BE2C (cell line): ENCODE measurements around the gene SPON1.

Experiments
- DNase-seq: peaks from one replicate; pipeline ENCODE4 v3.0.0-alpha.2; 2020
- H3K27me3 ChIP-seq: fragments of 250-450 bp; sonication (Bioruptor Pico); 2 replicates; pipeline ENCODE4 v1.5.1; 2020; ENCODE audit warnings: mild to moderate bottlenecking
- H3K36me3 ChIP-seq: fragments of 250-450 bp; sonication (Bioruptor Pico); 2 replicates; pipeline ENCODE4 v1.5.1; 2020; ENCODE audit warnings: mild to moderate bottlenecking
- H3K4me1 ChIP-seq: fragments of 250-450 bp; sonication (Bioruptor Pico); 2 replicates; pipeline ENCODE4 v1.5.1; 2020
- H3K4me3 ChIP-seq: 2 replicates; pipeline ENCODE4 v1.5.1; 2011; ENCODE audit warnings: low read depth, low read length
- H3K9me3 ChIP-seq: fragments of 250-450 bp; sonication (Bioruptor Pico); 2 replicates; pipeline ENCODE4 v1.5.1; 2020
- TF ChIP-seq, protein P1 (sequence below): IDR thresholded peaks from 2 replicates; pipeline ENCODE4 v1.5.1; 2012; ENCODE audit warnings: mild to moderate bottlenecking, low read depth, low read length

The SPON1 gene

GRCh38 chr11:14136561-14136960 lies 174.0 kb downstream of the SPON1 start:
- Histone ChIP-seq H3K27me3 (no peaks in the 10 kb centered on the region), H3K36me3 (no peaks in the 10 kb centered on the region), H3K4me3 (no peak overlapping the region), H3K9me3 (no peaks in the 10 kb centered on the region), H3K4me1 (no peaks in the 10 kb centered on the region)
- TF ChIP-seq, protein P1, sequence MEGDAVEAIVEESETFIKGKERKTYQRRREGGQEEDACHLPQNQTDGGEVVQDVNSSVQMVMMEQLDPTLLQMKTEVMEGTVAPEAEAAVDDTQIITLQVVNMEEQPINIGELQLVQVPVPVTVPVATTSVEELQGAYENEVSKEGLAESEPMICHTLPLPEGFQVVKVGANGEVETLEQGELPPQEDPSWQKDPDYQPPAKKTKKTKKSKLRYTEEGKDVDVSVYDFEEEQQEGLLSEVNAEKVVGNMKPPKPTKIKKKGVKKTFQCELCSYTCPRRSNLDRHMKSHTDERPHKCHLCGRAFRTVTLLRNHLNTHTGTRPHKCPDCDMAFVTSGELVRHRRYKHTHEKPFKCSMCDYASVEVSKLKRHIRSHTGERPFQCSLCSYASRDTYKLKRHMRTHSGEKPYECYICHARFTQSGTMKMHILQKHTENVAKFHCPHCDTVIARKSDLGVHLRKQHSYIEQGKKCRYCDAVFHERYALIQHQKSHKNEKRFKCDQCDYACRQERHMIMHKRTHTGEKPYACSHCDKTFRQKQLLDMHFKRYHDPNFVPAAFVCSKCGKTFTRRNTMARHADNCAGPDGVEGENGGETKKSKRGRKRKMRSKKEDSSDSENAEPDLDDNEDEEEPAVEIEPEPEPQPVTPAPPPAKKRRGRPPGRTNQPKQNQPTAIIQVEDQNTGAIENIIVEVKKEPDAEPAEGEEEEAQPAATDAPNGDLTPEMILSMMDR: no peak
- DNase-seq: no peak

- TF ChIP-seq, protein P1: no peak
- no peaks in the 10 kb centered on the region for H3K4me1 ChIP-seq
- no peaks in the 10 kb centered on the region for H3K36me3 ChIP-seq
- no peaks in the 10 kb centered on the region for H3K27me3 ChIP-seq
- DNase-seq: no peak
- H3K9me3 ChIP-seq: no peaks in the 10 kb centered on the region
- H3K4me3 ChIP-seq: no peak overlapping the region
Observed at GRCh38 chr11:14137284-14137683, 174.8 kb downstream of the SPON1 start.

GRCh38 chr11:14140991-14141390 lies 178.5 kb downstream of the SPON1 start:
- Histone ChIP-seq H3K9me3 (no peaks in the 10 kb centered on the region), H3K4me1 (no peaks in the 10 kb centered on the region), H3K36me3 (no peaks in the 10 kb centered on the region), H3K4me3 (no peak overlapping the region), H3K27me3 (no peaks in the 10 kb centered on the region)
- DNase-seq: no peak
- TF ChIP-seq, protein P1: no peak

DNA sequence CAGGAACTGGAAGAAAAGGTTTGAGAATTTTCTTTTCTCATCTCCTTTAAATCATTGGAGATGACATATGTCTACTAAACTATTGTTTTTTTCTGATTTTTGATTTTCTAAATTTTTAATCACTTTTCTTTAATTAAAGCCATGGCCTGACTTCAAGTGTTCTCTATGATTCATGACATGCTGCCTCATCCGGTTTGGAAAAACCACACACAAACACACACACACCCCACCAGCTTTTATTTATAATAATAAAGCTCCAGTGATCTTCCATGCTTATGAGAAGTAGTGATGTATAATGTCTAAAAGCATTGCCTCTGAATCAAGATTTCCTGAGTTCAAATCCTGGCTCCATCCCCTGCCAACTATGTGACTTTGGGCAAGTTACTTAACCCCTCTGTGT lies 179.2 kb downstream of the SPON1 start:
- TF ChIP-seq, protein P1: no peak
- no peak for DNase-seq
- H3K36me3 ChIP-seq: no peaks in the 10 kb centered on the region
- H3K9me3 ChIP-seq: no peaks in the 10 kb centered on the region
- no peaks in the 10 kb centered on the region for H3K27me3 ChIP-seq
- H3K4me3 ChIP-seq: no peak overlapping the region
- H3K4me1 ChIP-seq: no peaks in the 10 kb centered on the region

DNA sequence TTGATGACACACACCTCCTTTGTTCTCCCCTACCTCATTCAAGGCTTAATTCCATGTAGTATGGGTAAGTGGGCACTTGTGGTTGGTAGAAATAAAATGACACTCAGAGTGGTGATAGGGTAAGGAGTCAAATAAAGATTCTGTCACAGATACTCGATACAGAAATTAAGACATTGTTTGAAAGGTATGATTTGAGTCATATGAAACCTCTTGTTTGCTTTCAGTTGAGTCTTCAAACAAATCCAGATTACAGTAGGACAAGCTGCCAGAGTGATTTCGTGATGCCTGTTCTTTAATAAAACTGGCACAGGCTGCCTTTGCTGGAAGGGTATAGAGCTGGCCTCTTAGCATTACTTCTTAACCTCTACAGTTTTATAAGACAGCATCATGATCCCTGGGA lies 182.4 kb downstream of the SPON1 start:
- H3K9me3 ChIP-seq: no peaks in the 10 kb centered on the region
- no peaks in the 10 kb centered on the region for H3K27me3 ChIP-seq
- H3K4me3 ChIP-seq: no peak overlapping the region
- TF ChIP-seq, protein P1: no peak
- H3K4me1 ChIP-seq: no peaks in the 10 kb centered on the region
- no peaks in the 10 kb centered on the region for H3K36me3 ChIP-seq
- DNase-seq: no peak

DNA sequence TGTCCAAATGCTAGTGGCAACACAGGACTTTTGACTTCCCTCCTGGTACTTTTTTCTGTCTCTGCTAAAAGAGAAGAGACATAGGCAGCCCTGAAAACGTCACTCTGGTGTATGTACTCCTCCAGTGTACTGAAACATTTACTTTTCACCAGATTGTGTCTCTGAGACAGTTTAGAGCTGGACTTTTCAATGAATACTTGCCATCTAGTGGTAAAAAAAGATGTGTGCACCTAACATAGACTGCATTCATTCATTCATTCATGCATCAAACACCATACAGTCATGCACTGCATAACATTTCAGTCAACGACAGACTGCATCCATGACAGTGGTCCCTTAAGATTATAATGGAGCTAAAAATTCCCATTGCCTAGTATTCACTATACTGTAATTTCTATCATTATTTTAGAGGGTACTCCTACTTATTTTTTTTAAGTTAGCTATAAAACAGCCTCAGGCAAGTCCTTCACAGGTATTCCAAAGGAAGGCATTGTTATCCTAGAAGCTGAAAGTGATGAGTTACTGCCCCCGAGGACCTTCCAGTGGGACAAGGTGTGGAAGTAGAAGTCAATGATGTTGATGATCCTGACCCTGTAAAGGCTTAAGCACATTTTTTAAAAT lies 186.2 kb downstream of the SPON1 start:
- Histone ChIP-seq H3K9me3 (no peaks in the 10 kb centered on the region), H3K4me3 (no peak overlapping the region), H3K4me1 (no peaks in the 10 kb centered on the region), H3K36me3 (no peaks in the 10 kb centered on the region), H3K27me3 (no peaks in the 10 kb centered on the region)
- DNase-seq: no peak
- TF ChIP-seq, protein P1: peak; percentile 41
